K562 (cell line): ENCODE data around the gene HNRNPU. TPM values are rescaled to one million over a fixed set of nuclear protein-coding genes. Genes with fewer than 3 reads are reported as not detected.

Experiments
- CCAR2 ChIP-seq: fragments of 200-400 bp; formaldehyde crosslinking; IDR thresholded peaks from 2 replicates; pipeline ENCODE4 v1.6.1; 2017; ENCODE audit warnings: mild to moderate bottlenecking, low read depth, low read length
- CEBPZ ChIP-seq: fragments of 150-350 bp; IDR thresholded peaks from 2 replicates; pipeline ENCODE4 v1.6.1; 2014; ENCODE audit warnings: low read depth, mild to moderate bottlenecking, low read length, borderline replicate concordance
- CGGBP1 ChIP-seq: fragments of 250-450 bp; sonication (Bioruptor Pico); IDR thresholded peaks from 2 replicates; pipeline ENCODE4 v1.9.0; 2021; ENCODE audit warnings: mild to moderate bottlenecking
- FOS ChIP-seq: IDR thresholded peaks from 3 replicates; pipeline ENCODE4 v1.6.1; 2011; ENCODE audit not compliant: insufficient read length; ENCODE audit errors: extremely low read depth
- HMGXB4 ChIP-seq: sonication (generic); formaldehyde crosslinking; IDR thresholded peaks from 2 replicates; pipeline ENCODE4 v1.8.1; 2023; ENCODE audit warnings: mild to moderate bottlenecking, missing genetic modification reagents
- SIN3B ChIP-seq: fragments of 450-650 bp; IDR thresholded peaks from 2 replicates; pipeline ENCODE4 v1.6.1; 2017; ENCODE audit warnings: low read depth, mild to moderate bottlenecking, moderate library complexity
- TCF7L2 ChIP-seq: fragments of 150-350 bp; IDR thresholded peaks from 2 replicates; pipeline ENCODE4 v1.6.1; 2016; ENCODE audit warnings: low read depth, mild to moderate bottlenecking, low read length, moderate library complexity
- TFE3 ChIP-seq: fragments of 450-650 bp; formaldehyde crosslinking; IDR thresholded peaks from 2 replicates; pipeline ENCODE4 v1.4.0; 2020; ENCODE audit warnings: mild to moderate bottlenecking, mixed read lengths
- THRA ChIP-seq: fragments of 450-650 bp; IDR thresholded peaks from 2 replicates; pipeline ENCODE4 v1.6.1; 2017; ENCODE audit warnings: mild to moderate bottlenecking, moderate library complexity
- ZBTB7A ChIP-seq: IDR thresholded peaks from 2 replicates; pipeline ENCODE4 v1.6.1; 2011; ENCODE audit warnings: low read depth, mild to moderate bottlenecking, low read length, moderate library complexity, borderline replicate concordance; ENCODE audit not compliant: control insufficient read depth
- ZFP36 ChIP-seq: fragments of 150-350 bp; IDR thresholded peaks from 2 replicates; pipeline ENCODE4 v1.6.1; 2018; ENCODE audit warnings: low read length, low read depth; ENCODE audit not compliant: partially characterized antibody
- ZNF316 ChIP-seq: fragments of 450-650 bp; IDR thresholded peaks from 2 replicates; pipeline ENCODE4 v1.6.1; 2016
- ZNF707 ChIP-seq: fragments of 250-450 bp; sonication (Bioruptor Pico); conservative IDR thresholded peaks from 2 replicates; pipeline ENCODE4 v1.8.0; 2022; ENCODE audit warnings: inconsistent platforms, mild to moderate bottlenecking, moderate library complexity
- ZZZ3 ChIP-seq: fragments of 450-650 bp; IDR thresholded peaks from 2 replicates; pipeline ENCODE4 v1.6.1; 2016; ENCODE audit warnings: antibody characterized with exemption, mild to moderate bottlenecking, moderate library complexity
- polyA plus RNA-seq, 8 experiments: library from polyadenylated mRNA; depleted of rRNA in 4 of 8; stranded (reverse) in 5 of 8; unstranded in 3 of 8; fragments of >200 nt; fragmentation: Nextera tagmentation in 2 of 8; fragmentation: Illumina TruSeq in 1 of 8; extraction: Ambion mirVana in 2 of 8; extraction: Trizol in 1 of 8; gene quantifications; 2 replicates each; pipeline versions ENCODE4 v1.2.1 to v1.2.3, GENCODE V29; 2011 to 2014; ENCODE audit warnings: inconsistent platforms in 1 of 8, missing spikeins in 1 of 8
- total RNA-seq, 7 experiments: library from RNA; depleted of rRNA in 6 of 7; stranded (reverse); fragments of >200 nt in 6 of 7; fragmentation: Illumina TruSeq in 2 of 7; extraction: Trizol in 2 of 7; gene quantifications; 2 replicates each; pipeline versions ENCODE4 v1.2.1 to v1.2.3, GENCODE V29; 2011 to 2021; ENCODE audit warnings: low replicate concordance in 1 of 7

Gene HNRNPU
- total and polyA plus RNA-seq, 9 of the 15 experiments (the other 6 are each of a cell fraction or from before 2014, with no cell fraction given), result 159 to 777 (median 577) TPM

GRCh38 chr1:244835276-244836134, 28.8 kb downstream of the HNRNPU start, which contains the start of gene COX20 (continued):
- TF ChIP-seq TFE3 (CRISPR knock-in tag), result 0 out of 2 replicates have a peak, but pooled peaks have one; percentile 9
- TF ChIP-seq CGGBP1 (CRISPR knock-in tag), result peak; percentile 88
- TF ChIP-seq HMGXB4 (CRISPR knock-in tag), result no peak
- no peak for TF ChIP-seq ZZZ3
- TF ChIP-seq TCF7L2, result no peak
- no peak for TF ChIP-seq ZNF707 (CRISPR knock-in tag)
- TF ChIP-seq THRA, result no peak
- TF ChIP-seq CEBPZ, result no peak
- TF ChIP-seq ZNF316, result no peak
- peak; percentile 40 for TF ChIP-seq ZBTB7A
- no peak for TF ChIP-seq CCAR2
- no peak for TF ChIP-seq FOS
- TF ChIP-seq ZFP36, result no peak
- 0 out of 2 replicates have a peak, but pooled peaks have one; percentile 35 for TF ChIP-seq SIN3B
